B cell (primary cell): ENCODE data around the gene ADGRV1. TPM values are rescaled to one million over a fixed set of nuclear protein-coding genes. Genes with fewer than 3 reads are reported as not detected.

Source experiments
- ATAC-seq: fragments of 200-7000 bp; cut with Tn5 transposase; one replicate; pipeline ENCODE4 v1.10.0; 2021; ENCODE audit warnings: low read depth, mild to moderate bottlenecking, moderate number of reproducible peaks, moderate library complexity
- CTCF ChIA-PET: fragments of 350-600 bp; sonication (Branson Sonifier 250); formaldehyde crosslinking; loops from one replicate; lab custom pipeline; 2021; ENCODE audit warnings: antibody characterized with exemption, inconsistent platforms; lab: Charles Lee
- POLR2A ChIA-PET: fragments of 350-600 bp; sonication (Branson Sonifier 250); formaldehyde crosslinking; loops from one replicate; lab custom pipeline; 2021; ENCODE audit warnings: antibody characterized with exemption; lab: Charles Lee
- DNase-seq: peaks from one replicate; pipeline ENCODE4 v3.0.0; 2013
- H2AFZ ChIP-seq: 2 replicates; pipeline ENCODE4 v1.6.1; 2012; ENCODE audit warnings: mild to moderate bottlenecking, low read depth, low read length; ENCODE audit not compliant: insufficient read depth, poor library complexity, severe bottlenecking
- H3K27ac ChIP-seq, 2 donors: 1 replicate in 1 of 2; 2 replicates in 1 of 2; pipeline ENCODE4 v1.5.1; 2012 to 2013; ENCODE audit warnings: low read length in 2 of 2, mild to moderate bottlenecking in 2 of 2, moderate library complexity in 1 of 2
- H3K27me3 ChIP-seq, 4 experiments: fragments of 200-600 bp in 1 of 4; sonication (generic) in 1 of 4; replicated peaks in 1 of 4; 1 replicate in 2 of 4; 2 replicates in 2 of 4; pipeline versions ENCODE4 v1.6.1 to v1.7.0; 2013 to 2016; ENCODE audit warnings: low read length in 3 of 4, mild to moderate bottlenecking in 2 of 4, mixed read lengths in 1 of 4, moderate library complexity in 1 of 4; ENCODE audit not compliant: insufficient read depth in 4 of 4, control insufficient read depth in 3 of 4; ENCODE audit errors: control extremely low read depth in 1 of 4
- H3K36me3 ChIP-seq, 2 experiments: replicated peaks in 1 of 2; 1 replicate in 1 of 2; 2 replicates in 1 of 2; pipeline versions ENCODE4 v1.6.1 to v1.7.1; 2013; ENCODE audit warnings: low read length in 1 of 2; ENCODE audit not compliant: insufficient read depth in 2 of 2, control insufficient read depth in 1 of 2; ENCODE audit errors: control extremely low read depth in 1 of 2, extremely low read depth in 1 of 2
- H3K4me1 ChIP-seq, 2 donors: fragments of 200-600 bp in 1 of 2; sonication (generic) in 1 of 2; 1 replicate in 1 of 2; 2 replicates in 1 of 2; pipeline versions ENCODE4 v1.5.1 to v1.6.1; 2013 to 2017; ENCODE audit warnings: low read length in 2 of 2; ENCODE audit not compliant: control insufficient read depth in 2 of 2, insufficient read depth in 2 of 2
- H3K4me2 ChIP-seq: replicated peaks from 2 replicates; pipeline ENCODE3; 2012; ENCODE audit warnings: mild to moderate bottlenecking, low read depth, low read length; ENCODE audit not compliant: poor library complexity, severe bottlenecking
- H3K4me3 ChIP-seq, 5 experiments: fragments of 200-600 bp in 1 of 5; sonication (generic) in 1 of 5; 1 replicate in 3 of 5; 2 replicates in 2 of 5; pipeline versions ENCODE4 v1.5.1 to v1.7.0; 2011 to 2016; ENCODE audit warnings: low read length in 4 of 5, mild to moderate bottlenecking in 4 of 5, low read depth in 2 of 5, control low read depth in 1 of 5, moderate library complexity in 1 of 5; ENCODE audit not compliant: insufficient read depth in 1 of 5; ENCODE audit errors: control extremely low read depth in 1 of 5, extremely low read depth in 1 of 5
- H3K79me2 ChIP-seq: fragments of 200-600 bp; sonication (generic); one replicate; pipeline ENCODE4 v1.6.0; 2016; ENCODE audit warnings: low read length; ENCODE audit not compliant: control insufficient read depth, insufficient read depth
- H3K9ac ChIP-seq: fragments of 200-600 bp; sonication (generic); 2 replicates; pipeline ENCODE4 v1.6.1; 2017; ENCODE audit warnings: mild to moderate bottlenecking, low read length, moderate library complexity
- H3K9me3 ChIP-seq, 3 donors: one replicate each; pipeline versions ENCODE4 v1.6.1 to v1.7.1; 2013; ENCODE audit warnings: low read length in 2 of 3; ENCODE audit not compliant: control insufficient read depth in 2 of 3, insufficient read depth in 1 of 3; ENCODE audit errors: control extremely low read depth in 1 of 3
- H4K20me1 ChIP-seq: 2 replicates; pipeline ENCODE4 v1.6.0; 2012; ENCODE audit warnings: mild to moderate bottlenecking, low read length; ENCODE audit not compliant: insufficient read depth, control insufficient read depth, poor library complexity, severe bottlenecking
- H3K27ac Mint-ChIP-seq: one replicate; pipeline ENCODE4 v1.8.0; 2021; ENCODE audit warnings: mixed read lengths
- H3K27me3 Mint-ChIP-seq: one replicate; pipeline ENCODE4 v1.8.0; 2021; ENCODE audit warnings: mixed read lengths
- H3K4me1 Mint-ChIP-seq: one replicate; pipeline ENCODE4 v1.8.0; 2021; ENCODE audit warnings: mixed read lengths
- H3K4me3 Mint-ChIP-seq: one replicate; pipeline ENCODE4 v1.8.0; 2021; ENCODE audit warnings: mixed read lengths
- H3K9me3 Mint-ChIP-seq: one replicate; pipeline ENCODE4 v1.8.0; 2022; ENCODE audit warnings: mixed read lengths; ENCODE audit not compliant: insufficient read depth
- CTCF ChIP-seq: fragments of 200-600 bp; IDR thresholded peaks from one replicate; pipeline ENCODE4 v1.8.0; 2022; ENCODE audit warnings: antibody characterized with exemption, mild to moderate bottlenecking
- EZH2 ChIP-seq: IDR thresholded peaks from 2 replicates; pipeline ENCODE4 v1.6.1; 2012; ENCODE audit warnings: borderline replicate concordance, low read depth, mild to moderate bottlenecking, moderate library complexity, low read length; ENCODE audit not compliant: insufficient read depth, poor library complexity, severe bottlenecking
- WGBS: methylation state at CpG from one replicate; pipeline ENCODE4 v1.1.5; 2013; ENCODE audit warnings: missing lambda C conversion rate; ENCODE audit not compliant: insufficient coverage; 5-methylcytosine and 5-hydroxymethylcytosine counted together
- intact Hi-C: fragments of 100-400 bp; cut with micrococcal nuclease; formaldehyde crosslinking; loops from one replicate; pipeline ENCODE4 v1.10.0; 2022
- polyA plus RNA-seq: library from polyadenylated mRNA; depleted of rRNA; stranded (reverse); fragments of >200 nt; gene quantifications from 2 replicates; pipeline ENCODE4 v1.2.3, GENCODE V29; 2012
- total RNA-seq, 2 donors: library from RNA; stranded (reverse); fragments of 120-200 nt in 1 of 2; gene quantifications; 1 replicate in 1 of 2; 2 replicates in 1 of 2; pipeline versions ENCODE4 v1.2.3 to v1.2.4, GENCODE V29; 2013 to 2022

The ADGRV1 gene
- total and polyA plus RNA-seq, 2 donors (not counting 1 experiment from before 2014, with no cell fraction given) = 0.07 TPM; not detected in 1

GRCh38 chr5:91095786-91096385 lies 537.3 kb downstream of the ADGRV1 start:
- no peak for DNase-seq
- Histone ChIP-seq H3K27ac (no peak overlapping the region), H4K20me1 (no peaks in the 10 kb centered on the region), H3K9me3 (no peaks in the 10 kb centered on the region), H3K27me3 (no peaks in the 10 kb centered on the region), H3K36me3 (no peaks in the 10 kb centered on the region), H3K4me3 (no peak overlapping the region), H2AFZ (no peak overlapping the region), H3K9ac (no peak overlapping the region), H3K79me2 (no peaks in the 10 kb centered on the region), H3K4me1 (no peaks in the 10 kb centered on the region), H3K4me2 (no peak overlapping the region)
- no peak for TF ChIP-seq EZH2
- TF ChIP-seq CTCF = no peak
- Mint-ChIP-seq H3K4me1 (no peaks in the 10 kb centered on the region), H3K9me3 (no peaks in the 10 kb centered on the region), H3K27ac (no peak overlapping the region), H3K4me3 (no peak overlapping the region), H3K27me3 (peaks cover 15% of the 10 kb centered on the region)
- WGBS = no CpG with 5 or more reads among the region's 6 CpGs
- CTCF ChIA-PET = no interaction called here
- intact Hi-C loops = no loop called here
- no peak for ATAC-seq
- POLR2A ChIA-PET = no interaction called here

GRCh38 chr5:91098541-91098940 lies 539.9 kb downstream of the ADGRV1 start:
- H3K4me2 ChIP-seq = no peak overlapping the region
- H4K20me1 ChIP-seq = no peaks in the 10 kb centered on the region
- Mint-ChIP-seq H3K4me3 (no peak overlapping the region), H3K4me1 (no peaks in the 10 kb centered on the region), H3K27me3 (peaks cover 8% of the 10 kb centered on the region), H3K9me3 (no peaks in the 10 kb centered on the region), H3K27ac (no peak overlapping the region)
- H2AFZ ChIP-seq = no peak overlapping the region
- 93% methylated on average over 2 of the region's 3 CpGs for WGBS
- ChIA-PET POLR2A (no interaction called here), CTCF (interaction anchor here (1.0 to 2.0 kb wide), 3 partner anchors 286 to 323 kb away, joined by 5 to 10 read pairs (median 7); partner anchors contain the start of gene ARRDC3)
- H3K4me1 ChIP-seq = no peaks in the 10 kb centered on the region
- no peak for ATAC-seq
- H3K27me3 ChIP-seq = no peaks in the 10 kb centered on the region
- no peaks in the 10 kb centered on the region for H3K9me3 ChIP-seq
- no peak overlapping the region for H3K9ac ChIP-seq
- H3K4me3 ChIP-seq = no peak overlapping the region
- TF ChIP-seq EZH2 = no peak
- no peak for TF ChIP-seq CTCF
- no peaks in the 10 kb centered on the region for H3K36me3 ChIP-seq
- intact Hi-C loops = no loop called here
- H3K79me2 ChIP-seq = no peaks in the 10 kb centered on the region
- no peak overlapping the region for H3K27ac ChIP-seq
- DNase-seq = no peak
